DMS53 treated with DMSO at 0.1 percent for 48 hours (cell line): ENCODE results near the gene AMPH.
"Not testable (repeated sequence)": the region's sequence is repeated elsewhere in the genome, so short reads cannot be mapped to it uniquely, and the experiment has no call there.

Experiments used
- DNase-seq: peaks from one replicate; lab custom pipeline; 2025; ENCODE audit not compliant: unreplicated experiment; lab: John Stamatoyannopoulos, UW

Gene AMPH

DNA sequence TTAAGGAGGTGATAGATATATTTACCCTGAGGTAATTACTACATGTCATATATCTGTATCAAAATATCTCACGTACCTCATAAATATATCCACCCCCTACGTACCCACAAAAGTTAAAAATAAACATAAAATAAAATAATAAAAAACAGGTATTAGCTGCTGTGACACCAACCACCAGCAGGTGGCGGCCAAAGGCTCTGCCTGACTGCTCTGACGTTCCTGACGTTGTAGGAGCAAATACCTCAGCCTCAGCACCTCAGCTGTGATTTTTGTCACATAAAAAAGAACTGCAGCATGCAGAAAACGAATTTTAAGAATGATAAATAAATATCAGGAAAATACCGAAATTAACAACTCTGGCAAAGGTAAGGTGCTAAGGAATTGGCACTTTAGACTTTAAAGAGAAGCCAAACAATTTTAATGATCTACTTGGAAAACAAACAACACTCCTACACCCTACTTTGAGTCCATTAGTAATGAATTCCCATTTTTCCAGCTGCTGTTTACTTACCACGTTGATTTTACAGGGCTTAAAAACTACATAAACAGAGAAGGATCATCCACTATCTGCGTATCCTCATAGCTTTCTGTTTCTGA is 232.3 kb downstream of the AMPH start:
- DNase-seq = peak; percentile 7

DNA sequence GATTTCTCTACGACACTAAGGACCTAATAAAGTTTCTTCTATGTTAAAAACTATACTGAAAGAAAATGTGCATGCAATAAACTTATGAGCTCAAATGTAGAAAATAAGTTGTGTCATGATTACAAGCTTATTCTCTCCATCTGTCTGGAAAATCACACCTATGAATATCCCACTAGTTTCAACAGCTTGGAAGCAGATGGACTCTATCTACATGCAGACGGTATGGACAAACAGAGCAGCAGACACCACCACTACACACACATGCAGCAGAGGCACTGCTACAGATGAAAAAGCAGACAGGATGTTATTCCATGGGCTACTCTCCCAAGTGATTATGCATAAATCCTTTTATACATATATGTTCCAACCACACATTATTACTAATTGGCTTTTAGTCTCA is 234.3 kb downstream of the AMPH start:
- DNase-seq = no peak

- not testable (repeated sequence) for DNase-seq
Observed at GRCh38 chr7:38395921-38396552, 235.1 kb downstream of the AMPH start.

- no peak for DNase-seq
Observed at GRCh38 chr7:38394660-38395059, 236.5 kb downstream of the AMPH start.

DNA sequence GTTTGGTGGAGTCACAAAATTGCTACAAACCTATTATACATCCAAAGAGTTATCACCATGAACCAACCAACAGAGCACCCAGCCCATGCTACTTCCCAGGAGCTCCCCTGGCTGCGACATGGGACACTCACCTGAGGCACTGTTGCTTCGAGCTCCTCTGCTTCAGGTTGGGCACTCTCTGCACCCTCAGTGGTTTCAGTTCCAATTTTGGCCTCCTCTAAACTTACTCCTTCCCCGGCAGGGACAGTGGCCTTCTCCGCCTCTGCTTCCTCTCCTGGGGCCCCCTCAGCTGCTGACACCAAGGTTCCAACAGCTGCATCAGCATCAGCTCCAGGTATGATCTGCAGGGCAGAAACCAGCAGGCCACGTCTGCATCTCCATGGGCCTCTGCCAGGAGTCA is 237.3 kb downstream of the AMPH start:
- DNase-seq = no peak

- no peak for DNase-seq
Observed at GRCh38 chr7:38391751-38392150, 239.4 kb downstream of the AMPH start.

- DNase-seq = no peak
Observed at GRCh38 chr7:38385682-38386081, 245.5 kb downstream of the AMPH start.

DNA sequence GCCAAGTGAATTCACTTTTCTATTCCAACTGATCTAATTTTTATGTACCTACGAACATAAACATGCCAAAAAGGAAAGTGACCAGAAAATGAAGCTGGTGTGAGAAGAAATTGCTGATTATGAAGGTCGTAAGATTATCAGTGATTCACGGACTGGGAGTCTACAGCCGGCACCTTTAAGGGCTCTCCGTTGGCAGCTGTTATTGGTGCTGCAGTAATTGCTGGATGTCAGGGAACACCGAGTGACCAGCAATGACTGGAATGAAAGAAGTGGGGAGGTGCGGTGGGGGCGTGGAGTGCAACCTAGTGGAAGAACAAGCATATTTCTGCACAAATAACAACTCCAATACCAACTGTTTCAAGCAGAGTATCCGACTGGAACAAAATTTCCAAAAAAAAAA is 247.9 kb downstream of the AMPH start:
- no peak for DNase-seq

DNA sequence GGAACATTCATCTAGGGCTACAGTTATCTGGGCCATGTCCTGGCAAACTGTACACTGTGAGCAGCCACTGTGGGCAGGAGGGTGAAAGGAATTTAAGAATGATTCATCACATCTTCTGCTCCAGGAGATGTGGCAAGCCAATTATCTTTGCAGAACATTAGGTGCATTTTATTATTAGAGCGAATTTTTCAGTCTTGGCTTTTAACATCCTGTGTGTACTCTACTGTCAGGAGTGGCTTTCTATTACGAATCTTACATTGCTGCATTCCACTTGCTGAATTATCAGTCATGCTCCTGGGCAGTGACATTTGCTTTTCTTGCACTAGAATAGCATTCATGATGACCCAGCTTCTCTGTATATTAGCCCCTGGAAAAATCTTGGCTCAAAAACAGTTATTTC is 248.5 kb downstream of the AMPH start:
- no peak for DNase-seq

DNA sequence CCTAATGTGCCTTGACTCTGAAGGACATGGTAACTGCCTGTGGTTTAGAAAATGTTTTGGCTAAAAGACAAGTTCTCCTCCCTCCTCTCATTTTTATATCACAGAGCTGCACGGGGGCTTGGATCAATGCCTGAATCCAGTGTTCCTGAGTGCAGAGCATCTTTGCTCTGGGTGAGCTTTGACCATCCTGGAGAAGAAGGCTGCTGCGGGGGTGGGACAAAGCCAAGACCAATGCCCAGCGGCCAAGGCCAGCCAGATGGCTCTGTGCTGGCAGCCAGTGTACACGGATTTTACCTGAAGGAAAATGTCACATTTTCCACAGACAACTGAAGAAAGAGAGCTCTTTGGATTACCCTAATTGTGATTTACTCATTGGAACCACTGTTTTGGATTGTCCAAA is 255.7 kb downstream of the AMPH start:
- no peak for DNase-seq

DNA sequence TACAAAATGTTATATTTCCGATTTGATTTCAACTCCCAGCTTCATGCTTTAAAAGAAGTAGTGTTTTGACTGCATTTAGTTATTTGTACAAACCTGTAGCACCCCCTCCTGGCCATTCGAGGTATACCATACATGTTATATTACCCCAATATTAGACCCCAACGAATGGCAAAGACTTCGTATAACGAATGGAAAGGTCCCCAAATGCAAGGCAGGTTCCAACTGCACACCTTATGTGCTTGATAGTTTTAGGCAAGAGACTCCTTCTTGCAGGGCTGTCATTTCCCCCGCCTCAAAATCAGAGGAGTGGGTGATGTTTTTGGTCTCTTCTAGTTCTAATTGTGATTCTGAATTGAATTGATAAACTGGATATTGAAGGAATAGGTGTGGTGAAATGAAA is 256.7 kb downstream of the AMPH start:
- DNase-seq = peak; percentile 4

- no peak for DNase-seq
Observed at GRCh38 chr7:38373155-38373554, 258.0 kb downstream of the AMPH start.

GRCh38 chr7:38372290-38372689 is 258.9 kb downstream of the AMPH start:
- DNase-seq = no peak

DNA sequence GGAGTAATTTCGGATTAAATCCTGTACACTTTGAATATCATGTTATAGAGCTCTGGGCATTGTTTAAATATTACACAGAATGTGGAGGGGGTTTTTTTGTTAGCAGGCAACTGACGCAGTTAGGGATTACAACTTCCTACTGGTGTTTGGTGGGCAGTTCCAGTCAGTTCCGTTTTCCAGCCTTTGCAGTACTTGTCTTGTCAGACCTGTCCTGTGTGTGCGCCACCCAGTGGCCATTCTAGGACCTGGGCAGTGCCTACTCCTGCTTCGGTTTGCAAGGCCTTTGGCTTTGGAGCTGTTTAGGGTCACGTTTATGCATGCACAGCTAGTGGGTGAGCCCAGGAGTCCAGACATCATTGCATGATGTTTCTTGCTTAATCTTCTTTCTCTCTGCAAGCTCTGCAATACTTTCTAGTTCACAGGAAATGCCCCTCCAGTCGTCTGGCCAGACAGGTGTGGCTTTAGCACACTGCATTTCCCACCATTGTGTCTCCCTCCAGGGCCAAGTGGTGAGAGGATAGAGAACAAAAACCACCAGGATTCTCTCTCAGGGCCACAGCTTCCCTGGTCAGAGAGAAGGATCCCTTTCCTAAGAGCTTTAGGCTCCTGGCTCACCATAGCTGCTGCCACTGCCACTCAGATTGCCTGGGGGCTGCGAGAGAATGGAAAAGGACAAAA is 261.2 kb downstream of the AMPH start:
- DNase-seq = peak; percentile 78

DNA sequence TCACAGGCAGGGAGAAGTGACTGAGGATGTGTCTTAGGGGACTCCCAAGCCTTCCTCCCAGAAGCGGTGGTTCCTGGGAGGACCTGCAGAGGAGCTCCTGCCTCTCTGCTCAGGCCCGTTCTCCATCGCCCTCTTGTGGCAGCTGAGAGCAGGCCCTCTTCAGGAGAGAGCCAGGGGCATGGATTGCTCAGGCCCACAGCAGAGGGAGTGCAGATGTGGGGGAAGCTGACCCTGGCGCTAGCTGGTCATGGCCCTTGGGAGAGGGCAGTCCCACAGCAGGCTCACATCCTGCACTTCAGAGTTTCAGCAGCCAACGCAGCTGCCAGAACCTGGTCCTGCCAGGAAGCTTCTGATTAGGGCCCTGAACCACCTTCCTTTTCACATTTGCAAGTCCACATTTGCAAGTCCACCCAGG is 263.0 kb downstream of the AMPH start:
- DNase-seq = peak; percentile 70

DNA sequence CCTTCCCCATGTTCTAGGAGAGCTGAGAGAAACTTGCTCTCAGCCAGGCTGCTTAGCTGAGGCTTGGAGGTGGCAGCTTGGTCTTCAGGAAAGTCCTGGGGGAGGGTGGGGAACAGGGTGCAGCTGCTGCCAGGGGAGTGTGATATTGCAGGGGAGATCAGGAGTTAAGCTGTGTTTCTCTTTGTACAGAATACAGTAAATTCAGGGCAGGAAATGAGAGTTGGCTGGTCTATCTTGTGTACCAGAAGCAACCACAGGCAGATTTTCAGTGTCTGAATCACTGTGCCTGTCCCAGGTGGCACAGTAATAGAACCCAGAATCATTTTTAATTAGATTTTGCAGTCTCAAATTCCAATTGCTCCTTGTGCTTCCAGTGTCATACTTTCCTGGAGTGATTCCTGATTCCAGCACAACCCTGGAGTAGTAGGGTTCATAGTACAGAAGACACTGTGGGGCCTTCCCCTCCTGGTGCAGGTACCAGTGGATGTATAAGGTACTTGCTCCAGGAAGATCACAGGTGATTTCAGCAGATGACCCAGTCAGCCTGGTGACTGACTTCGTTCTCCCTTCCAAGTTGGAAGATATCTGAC is 263.8 kb downstream of the AMPH start:
- no peak for DNase-seq

DNA sequence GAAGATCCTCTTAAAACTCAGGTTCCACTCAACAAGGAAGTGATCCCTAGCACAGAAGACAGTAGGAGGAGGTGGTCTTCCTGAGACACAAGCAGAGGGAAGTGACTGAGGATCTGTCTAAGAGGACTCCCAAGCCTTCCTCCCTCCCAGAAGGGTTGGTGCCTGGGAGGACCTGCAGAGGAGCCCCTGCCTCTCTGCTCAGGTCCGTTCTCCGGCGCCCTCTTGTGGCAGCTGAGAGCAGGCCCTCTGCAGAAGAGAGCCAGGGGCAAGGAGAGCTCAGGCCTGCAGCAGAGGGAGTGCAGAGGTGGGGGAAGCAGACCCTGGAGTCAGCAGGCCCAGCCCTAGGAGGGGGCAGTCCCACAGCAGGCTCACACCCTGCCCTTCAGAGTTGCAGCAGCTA is 267.8 kb downstream of the AMPH start:
- DNase-seq = not testable (repeated sequence)

- not testable (repeated sequence) for DNase-seq
Observed at GRCh38 chr7:38362611-38363237, 268.4 kb downstream of the AMPH start.

DNA sequence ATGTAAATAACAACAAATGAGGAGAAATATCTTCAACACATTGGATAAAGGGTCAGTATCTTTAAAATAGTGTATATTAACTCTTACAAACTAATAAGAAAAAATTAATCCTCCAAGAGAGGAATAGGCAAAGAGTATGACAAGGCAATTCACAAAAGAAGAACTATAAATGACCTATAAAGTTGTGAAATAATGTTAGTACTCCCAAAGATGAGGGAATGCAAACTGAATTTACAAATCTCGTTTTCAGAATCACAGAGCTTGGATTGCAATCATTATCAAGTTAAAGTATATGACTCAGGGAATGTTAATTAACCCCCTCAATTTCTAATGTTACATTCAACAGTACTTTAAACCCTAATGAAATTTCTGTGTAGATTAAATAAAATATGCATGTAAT is 270.4 kb downstream of the AMPH start:
- no peak for DNase-seq

DNA sequence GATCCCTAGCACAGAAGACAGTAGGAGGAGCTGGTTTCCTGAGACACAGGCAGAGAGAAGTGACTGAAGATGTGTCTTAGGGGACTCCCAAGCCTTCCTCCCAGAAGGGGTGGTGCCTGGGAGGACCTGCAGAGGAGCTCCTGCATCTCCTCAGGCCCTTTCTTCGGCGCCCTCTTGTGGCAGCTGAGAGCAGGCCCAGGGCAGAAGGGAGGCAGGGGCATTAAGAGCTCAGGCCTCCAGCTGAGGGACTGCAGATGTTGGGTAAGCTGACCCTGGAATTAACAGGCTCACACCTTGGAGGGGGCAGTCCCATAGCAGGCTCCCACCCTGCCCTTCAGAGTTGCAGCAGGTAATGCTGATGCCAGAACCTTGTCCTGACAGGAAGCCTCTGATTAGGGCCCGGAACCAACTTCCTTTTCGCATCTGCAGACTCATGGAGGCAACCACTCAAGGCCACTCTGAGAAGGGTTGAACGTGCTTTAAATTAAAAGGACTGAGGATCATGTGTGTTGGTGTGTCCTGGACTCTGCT is 272.0 kb downstream of the AMPH start:
- DNase-seq = not testable (repeated sequence)

DNA sequence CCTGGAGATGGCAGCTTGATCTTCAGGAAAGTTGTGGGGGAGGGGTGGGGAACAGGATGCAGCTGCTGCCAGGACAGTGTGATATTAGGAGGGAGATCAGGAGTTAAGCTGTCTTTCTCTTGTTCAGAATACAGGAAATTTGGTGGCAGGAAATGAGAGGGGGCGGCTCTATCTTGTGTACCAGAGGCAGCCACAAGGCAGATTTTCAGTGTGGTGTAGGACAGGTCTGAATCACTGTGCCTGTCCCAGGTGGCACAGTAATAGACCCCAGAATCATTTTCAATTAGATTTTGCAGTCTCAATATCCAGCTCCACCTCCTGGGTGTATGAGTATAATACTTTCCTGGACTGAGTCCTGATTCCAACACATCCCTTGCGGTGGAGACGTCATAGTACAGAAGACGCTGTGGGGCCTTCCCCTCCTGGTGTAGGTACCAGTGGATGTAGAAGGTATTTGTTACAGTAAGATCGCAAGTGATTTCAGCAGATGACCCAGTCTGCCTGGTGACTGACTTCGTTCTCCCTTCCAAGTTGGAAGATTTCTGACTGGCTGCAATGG is 272.8 kb downstream of the AMPH start:
- DNase-seq = not testable (repeated sequence)
